Gastroesophageal sphincter (tissue), 3 donors: ENCODE results near the gene CACFD1.

Experiments
- CTCF ChIP-seq, 4 experiments: fragments of 200-600 bp in 2 of 4; fragments of 450-650 bp in 2 of 4; sonication (generic) in 1 of 4; IDR thresholded peaks; one replicate each; pipeline ENCODE4 v1.5.1; 2017 to 2019; ENCODE audit warnings: antibody characterized with exemption in 4 of 4, mild to moderate bottlenecking in 2 of 4, moderate library complexity in 2 of 4
- EP300 ChIP-seq: sonication (generic); formaldehyde crosslinking; IDR thresholded peaks from one replicate; pipeline ENCODE4 v1.6.1; 2017; ENCODE audit warnings: antibody characterized with exemption, mild to moderate bottlenecking
- POLR2A ChIP-seq, 2 donors: fragments of 450-650 bp; IDR thresholded peaks; one replicate each; pipeline ENCODE4 v1.6.1; 2017; ENCODE audit warnings: antibody characterized with exemption in 2 of 2, mild to moderate bottlenecking in 2 of 2, moderate library complexity in 1 of 2
- POLR2AphosphoS5 ChIP-seq: sonication (generic); formaldehyde crosslinking; IDR thresholded peaks from one replicate; pipeline ENCODE4 v1.6.1; 2017; ENCODE audit warnings: antibody characterized with exemption

- TF ChIP-seq POLR2AphosphoS5 (no peak), CTCF (IDR thresholded peaks at IDR 0.05) (no peak), EP300 (no peak), POLR2A (IDR thresholded peaks at IDR 0.05) (no peak)
These were observed 26.4 kb upstream of the CACFD1 start for GRCh38 chr9:133433351-133433843.
